Body of pancreas (tissue), 4 donors: Measurements from ENCODE around the gene KIF3C.

Experiments used
- CTCF ChIP-seq, 7 experiments: fragments of 450-650 bp in 4 of 7; fragments of 200-600 bp in 3 of 7; sonication (generic) in 3 of 7; IDR thresholded peaks; one replicate each; pipeline ENCODE4 v1.5.1; 2016 to 2019; ENCODE audit warnings: antibody characterized with exemption in 7 of 7
- POLR2A ChIP-seq, 3 donors: fragments of 450-650 bp; IDR thresholded peaks; one replicate each; pipeline ENCODE4 v1.6.1; 2016; ENCODE audit warnings: antibody characterized with exemption in 3 of 3, mild to moderate bottlenecking in 2 of 3

GRCh38 chr2:25894135-25894830 is 88.0 kb downstream of the KIF3C start:
- no peak for TF ChIP-seq POLR2A (IDR thresholded peaks at IDR 0.05)
- TF ChIP-seq CTCF (IDR thresholded peaks at IDR 0.05): no peak
